ENCODE measurements around the gene GPC6.
"Not testable (repeated sequence)": the region's sequence is repeated elsewhere in the genome, so short reads cannot be mapped to it uniquely, and the experiment has no call there.

Gene GPC6

GRCh38 chr13:93226623-93227279, at the start of gene GPC6:
GPC6 (plus strand) TSS chr13:93226807.
- no peak for DNase-seq

DNA sequence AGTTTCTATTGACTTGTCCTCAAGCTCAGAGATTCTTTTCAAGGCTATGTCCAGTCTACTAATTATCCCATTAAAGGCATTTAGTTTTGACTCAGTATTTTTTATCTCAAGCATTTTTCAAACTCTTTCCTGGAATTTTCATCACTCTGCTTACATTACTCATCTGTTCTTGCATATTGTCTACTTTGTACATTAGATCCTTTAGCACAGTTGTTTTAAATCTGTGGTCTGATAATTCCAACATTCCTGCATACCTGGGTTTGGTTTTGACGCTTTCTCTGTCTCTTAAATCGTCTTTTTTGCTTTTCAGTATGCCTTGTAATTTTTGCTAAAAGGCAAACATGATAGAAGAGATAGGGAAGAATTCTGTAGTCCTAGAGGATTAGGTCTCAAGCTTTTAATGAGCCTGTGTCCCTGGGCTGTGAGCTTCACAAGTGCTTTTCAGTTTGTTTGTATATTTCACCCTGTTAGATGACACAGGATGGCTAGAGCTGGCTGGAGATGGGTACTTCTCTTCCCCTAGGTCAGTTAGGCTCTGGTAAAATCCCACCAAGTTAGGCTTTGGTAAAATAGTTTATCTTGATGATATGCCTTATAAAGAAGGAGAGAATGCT, 46.1 kb upstream of the GPC6 start:
- no peak for DNase-seq

GRCh38 chr13:93182406-93182805, 44.2 kb upstream of the GPC6 start:
- no peak for DNase-seq

DNA sequence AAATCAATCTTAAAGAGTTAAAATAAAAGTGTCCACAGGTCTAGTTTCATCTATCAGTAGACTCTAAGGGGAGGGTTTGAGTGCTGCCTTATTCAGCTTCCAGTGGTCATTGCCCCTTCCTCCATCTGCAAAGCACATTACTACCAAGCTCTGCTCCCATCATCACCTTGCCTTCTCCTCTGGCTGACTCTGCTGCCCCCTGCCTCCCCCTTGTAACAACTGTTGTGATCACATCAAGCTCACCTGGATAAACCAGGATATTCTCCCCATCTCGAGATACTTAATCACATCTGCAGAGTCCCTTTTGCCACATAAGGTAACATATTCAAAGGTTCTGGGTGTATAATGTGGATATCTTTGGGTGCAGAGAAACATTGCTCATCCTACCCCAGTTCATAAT, 43.3 kb upstream of the GPC6 start:
- DNase-seq, result no peak

- no peak for DNase-seq
Measured at GRCh38 chr13:93190006-93190405, 36.6 kb upstream of the GPC6 start.

GRCh38 chr13:93193682-93194081, 32.9 kb upstream of the GPC6 start:
- DNase-seq, result no peak

DNA sequence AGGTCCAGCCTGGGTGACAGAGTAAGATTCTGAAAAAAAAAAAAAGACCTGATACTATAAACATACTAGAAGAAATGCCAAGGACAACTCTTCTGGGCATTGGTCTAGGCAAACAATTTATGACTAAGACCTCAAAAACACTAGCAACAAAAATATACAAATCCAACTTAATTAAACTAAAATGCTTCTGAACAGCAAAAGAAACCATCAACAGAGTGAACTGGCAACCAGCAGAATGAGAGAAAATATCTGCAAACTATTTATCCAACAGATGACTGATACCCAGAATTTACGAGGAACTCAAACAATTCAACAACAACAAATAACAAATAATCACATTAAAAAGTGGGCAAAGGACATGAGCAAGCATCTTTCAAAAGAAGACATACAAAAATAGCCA, 26.8 kb upstream of the GPC6 start:
- no peak for DNase-seq

- no peak for DNase-seq
Measured at GRCh38 chr13:93200626-93201025, 26.0 kb upstream of the GPC6 start.

DNA sequence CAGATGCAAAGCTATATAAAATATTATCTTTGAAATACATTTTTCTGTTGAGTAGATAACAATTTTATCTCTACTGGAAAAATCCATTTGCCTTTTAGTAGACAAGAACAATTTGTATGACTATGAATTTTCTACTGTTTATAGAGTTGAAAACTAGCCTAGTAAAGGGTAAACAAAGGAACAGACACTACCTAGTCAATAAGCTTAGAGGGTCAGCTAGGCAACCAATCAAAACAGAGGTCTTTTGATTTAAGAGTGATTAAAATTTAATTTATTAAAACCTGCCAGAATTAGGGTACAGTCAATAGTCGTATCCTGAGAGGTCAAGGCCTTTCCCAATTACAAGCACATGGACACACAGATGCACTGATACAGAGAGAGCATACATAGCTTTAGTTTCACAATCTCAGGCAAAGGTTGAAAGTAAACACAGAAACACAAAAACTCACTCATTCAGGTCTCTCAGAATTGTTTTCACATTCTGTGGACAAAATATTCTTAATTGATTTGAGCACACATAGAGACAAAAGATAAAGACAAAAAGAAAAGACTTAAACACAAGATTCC, 24.5 kb upstream of the GPC6 start:
- DNase-seq, result no peak

DNA sequence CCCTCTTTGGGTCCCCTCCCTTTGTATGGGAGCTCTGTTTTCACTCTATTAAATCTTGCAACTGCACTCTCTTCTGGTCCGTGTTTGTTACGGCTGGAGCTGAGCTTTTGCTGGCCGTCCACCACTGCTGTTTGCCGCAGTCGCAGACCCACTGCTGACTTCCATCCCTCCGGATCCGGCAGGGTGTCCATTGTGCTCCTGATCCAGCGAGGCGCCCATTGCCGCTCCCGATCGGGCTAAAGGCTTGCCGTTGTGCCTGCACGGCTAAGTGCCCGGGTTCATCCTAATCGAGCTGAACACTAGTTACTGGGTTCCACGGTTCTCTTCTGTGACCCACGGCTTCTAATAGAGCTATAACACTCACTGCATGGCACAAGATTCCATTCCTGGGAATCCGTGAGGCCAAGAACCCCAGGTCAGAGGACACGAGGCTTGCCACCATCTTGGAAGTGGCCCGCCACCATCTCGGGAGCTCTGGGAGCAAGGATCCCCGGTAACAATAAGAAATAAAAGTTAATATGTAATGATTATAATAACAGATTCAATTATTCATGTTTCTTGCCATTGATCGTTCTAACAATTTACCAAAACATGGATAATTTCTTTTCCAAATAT, 19.7 kb upstream of the GPC6 start:
- DNase-seq, result not testable (repeated sequence)

- DNase-seq, result no peak
Measured at GRCh38 chr13:93216122-93216521, 10.5 kb upstream of the GPC6 start.

DNA sequence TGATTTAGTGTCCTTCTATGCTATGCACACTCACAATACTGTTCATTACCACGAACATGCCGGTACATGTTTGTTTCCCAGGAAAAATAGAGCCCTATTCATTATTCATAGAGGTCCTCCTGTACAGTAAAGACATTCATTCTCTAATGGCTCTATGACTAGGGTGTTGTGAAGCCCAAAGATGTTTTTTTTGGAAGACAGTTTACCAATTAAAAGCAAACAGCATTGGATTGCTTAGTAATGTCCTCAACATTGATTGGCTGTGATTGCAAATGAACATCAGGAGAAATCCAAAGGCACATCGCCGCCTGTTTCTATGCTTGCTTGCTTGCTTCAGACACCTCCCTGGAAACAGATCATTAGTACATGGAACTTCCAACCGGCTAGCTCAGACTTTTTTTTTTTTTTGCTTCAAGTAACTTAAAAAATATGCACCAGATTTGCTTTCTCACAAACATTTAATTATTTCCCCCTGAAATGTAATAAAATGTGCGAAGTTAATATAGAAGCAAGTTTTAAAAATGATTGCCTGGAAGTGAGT, 8.8 kb upstream of the GPC6 start:
- no peak for DNase-seq

DNA sequence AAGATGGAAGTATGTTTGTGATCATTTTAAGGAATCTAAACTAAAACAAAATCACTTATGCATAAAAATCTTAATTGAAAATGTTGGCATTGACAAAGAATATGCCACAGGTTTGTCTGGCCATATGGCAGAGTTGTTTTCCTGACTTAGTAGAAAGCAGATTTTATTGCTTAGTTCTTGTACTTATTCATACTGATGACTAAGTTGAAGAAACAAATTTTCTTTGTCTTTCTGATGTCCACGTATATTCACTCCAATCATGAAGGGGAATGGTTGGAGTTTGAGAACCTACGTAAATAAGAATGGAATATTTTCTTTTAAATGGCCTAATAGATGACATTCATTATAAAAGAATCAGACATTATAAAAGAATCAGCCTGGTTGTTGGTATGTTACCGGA, 8.0 kb upstream of the GPC6 start:
- DNase-seq, result no peak

DNA sequence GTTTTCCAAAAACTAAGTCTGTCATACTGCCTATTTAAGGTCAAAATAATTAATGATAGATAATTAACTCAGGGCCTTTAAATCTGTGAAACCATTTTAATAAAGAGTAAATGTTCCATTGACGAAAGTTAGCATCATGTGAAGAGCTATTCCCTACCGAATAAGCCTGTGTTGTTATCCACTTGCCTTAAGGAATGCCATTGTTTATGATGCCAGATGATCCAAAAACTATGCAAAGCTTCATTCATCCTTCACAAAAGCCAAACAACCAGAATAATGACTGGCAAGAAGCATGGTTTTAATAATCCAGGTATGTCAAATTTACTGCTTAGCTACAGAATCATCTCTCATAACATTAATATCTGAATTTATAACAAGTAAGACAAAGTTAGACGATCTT, 6.5 kb upstream of the GPC6 start:
- no peak for DNase-seq

GRCh38 chr13:93222976-93223375, 3.6 kb upstream of the GPC6 start:
- no peak for DNase-seq

GRCh38 chr13:93224535-93224934, 2.1 kb upstream of the GPC6 start:
- DNase-seq, result no peak

DNA sequence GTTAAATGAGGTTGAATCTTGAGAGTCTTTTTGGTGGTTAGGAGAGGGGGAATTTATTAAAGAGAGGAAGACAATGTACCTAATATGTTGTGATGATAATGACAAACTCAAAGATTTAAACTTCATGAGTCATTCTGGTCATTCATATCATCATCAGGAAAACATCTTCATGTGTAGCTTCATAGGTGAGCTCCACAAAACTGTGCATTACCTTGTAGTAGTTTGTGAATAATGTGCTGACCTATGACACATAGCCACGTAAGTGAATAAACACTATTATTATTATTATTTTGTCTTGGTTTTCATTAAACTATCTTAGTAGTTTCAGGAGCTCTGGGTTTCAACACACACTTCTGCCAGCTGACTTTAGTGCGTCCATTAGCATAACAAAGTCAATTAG, 997 bp upstream of the GPC6 start:
- no peak for DNase-seq

GRCh38 chr13:93226065-93226622, 463 bp upstream of the GPC6 start:
- DNase-seq, result no peak

- no peak for DNase-seq
Measured at GRCh38 chr13:93227280-93227877, 772 bp downstream of the GPC6 start.

DNA sequence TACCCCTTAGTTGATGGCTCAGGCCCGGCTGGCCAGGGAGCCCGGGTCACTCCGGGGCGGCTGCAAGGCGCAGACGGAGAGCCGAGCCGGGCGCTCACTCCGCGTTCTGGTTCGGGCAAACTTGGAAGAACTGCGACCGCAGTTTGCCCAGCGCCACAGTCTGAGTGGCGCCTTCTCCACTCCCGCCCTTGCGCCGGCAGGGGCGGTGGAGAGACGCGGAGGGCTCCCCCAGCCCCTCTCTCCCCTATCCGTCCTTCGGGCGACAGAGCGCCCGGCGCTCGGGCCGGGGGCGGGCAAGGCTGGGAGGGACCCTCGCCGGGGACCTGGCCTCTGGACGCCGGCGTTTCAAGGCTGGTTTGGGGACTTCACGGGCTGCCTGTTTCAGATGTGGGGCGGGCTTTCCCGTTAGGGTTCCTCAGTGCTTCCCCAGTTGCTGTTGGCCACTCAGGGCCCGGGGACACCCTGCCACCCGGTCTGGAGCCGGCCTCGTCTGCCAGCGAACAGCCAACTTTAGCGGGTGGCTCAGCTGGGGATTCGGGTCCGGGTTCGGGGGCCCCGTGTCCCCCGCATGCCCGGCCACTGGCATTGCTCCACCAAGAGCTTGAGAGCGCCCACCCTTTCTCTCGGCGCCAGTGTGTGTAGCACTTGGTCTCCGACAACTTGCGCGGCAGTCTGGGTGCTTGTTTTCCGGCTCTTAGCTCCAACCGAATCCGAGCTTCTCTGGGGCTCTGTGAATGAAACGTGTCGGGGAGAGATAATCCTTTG, 1.5 kb downstream of the GPC6 start:
- no peak for DNase-seq

DNA sequence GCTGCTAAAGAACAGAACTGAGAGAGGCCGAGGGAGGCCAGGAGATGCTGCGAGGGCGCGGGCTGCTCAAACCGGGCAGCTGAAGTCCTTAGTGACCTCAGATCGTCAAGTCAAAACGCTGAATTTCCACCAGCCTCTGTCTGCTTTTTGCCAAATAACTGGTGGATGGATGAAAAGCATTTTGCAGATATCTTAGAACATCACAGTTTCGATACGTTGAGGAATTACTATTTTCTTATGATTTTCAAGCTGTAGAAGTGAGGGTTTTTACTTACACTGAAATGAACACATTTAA, 2.0 kb downstream of the GPC6 start:
- no peak for DNase-seq

DNA sequence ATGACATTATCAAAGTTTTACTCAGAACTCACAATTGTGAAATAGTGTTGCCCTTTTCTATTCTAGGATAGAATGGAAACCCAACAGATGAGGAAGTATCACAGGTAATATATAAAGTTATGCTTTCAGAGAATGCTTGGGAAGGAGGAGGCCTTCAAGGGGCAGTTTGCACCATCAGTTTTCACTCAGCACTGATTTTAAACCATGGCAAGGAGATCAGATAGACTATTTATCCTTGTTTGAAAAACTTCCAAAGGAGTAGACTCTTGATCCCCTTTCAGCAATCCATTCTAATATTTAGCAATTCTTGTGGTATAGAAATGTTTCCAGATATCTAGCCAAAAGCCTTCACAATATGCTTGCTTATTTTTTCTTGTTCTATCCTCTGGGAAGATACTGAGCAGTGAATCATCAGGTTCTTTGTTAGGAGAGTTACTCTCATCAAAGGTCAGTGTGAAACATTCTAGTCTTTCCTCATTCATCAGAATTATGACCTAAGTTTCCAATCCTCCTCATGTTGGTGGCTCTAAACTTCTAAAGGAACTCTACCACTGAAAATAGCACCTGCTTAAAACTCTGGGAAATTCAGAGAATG, 3.8 kb downstream of the GPC6 start:
- no peak for DNase-seq
